OCI-M2 (cell line): ENCODE measurements around the gene SURF6.
"Not testable (repeated sequence)": the region's sequence is repeated elsewhere in the genome, so short reads cannot be mapped to it uniquely, and the experiment has no call there.

Experiments
- DNase-seq: peaks from one replicate; lab custom pipeline; 2025; ENCODE audit not compliant: unreplicated experiment; lab: John Stamatoyannopoulos, UW

The SURF6 gene

GRCh38 chr9:133335924-133336811 lies at the start of gene SURF6:
Gene SURF6 (minus strand): TSS chr9:133336188. CDS start chr9:133336132, 56 bp downstream.
- peak; percentile 43 for DNase-seq

GRCh38 chr9:133385452-133385851 lies 49.5 kb upstream of the SURF6 start:
- no peak for DNase-seq

GRCh38 chr9:133384736-133385321 lies 48.8 kb upstream of the SURF6 start:
- DNase-seq, result no peak

DNA sequence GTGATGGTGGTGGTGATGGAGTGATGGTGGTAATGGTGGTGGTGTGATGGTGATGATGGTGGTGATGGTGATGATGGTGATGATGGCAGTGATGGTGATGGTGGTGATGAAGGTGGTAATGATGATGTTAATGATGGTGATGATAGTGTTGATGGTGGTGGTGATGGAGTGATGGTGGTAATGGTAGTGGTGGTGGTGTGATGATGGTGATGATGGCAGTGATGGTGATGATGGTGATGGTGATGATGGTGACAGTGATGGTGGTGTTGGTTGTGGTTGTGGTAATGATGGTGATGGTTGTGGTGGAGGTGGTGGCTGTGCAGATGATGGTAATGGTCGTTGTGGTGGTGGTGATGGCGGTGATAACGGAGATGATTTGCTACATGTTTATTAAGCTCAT lies 47.5 kb upstream of the SURF6 start:
- DNase-seq, result no peak

GRCh38 chr9:133382507-133383141 lies 46.6 kb upstream of the SURF6 start:
- DNase-seq, result no peak

- no peak for DNase-seq
Observed at GRCh38 chr9:133380734-133381133, 44.7 kb upstream of the SURF6 start.

- no peak for DNase-seq
Observed at GRCh38 chr9:133379153-133380086, 43.4 kb upstream of the SURF6 start.

DNA sequence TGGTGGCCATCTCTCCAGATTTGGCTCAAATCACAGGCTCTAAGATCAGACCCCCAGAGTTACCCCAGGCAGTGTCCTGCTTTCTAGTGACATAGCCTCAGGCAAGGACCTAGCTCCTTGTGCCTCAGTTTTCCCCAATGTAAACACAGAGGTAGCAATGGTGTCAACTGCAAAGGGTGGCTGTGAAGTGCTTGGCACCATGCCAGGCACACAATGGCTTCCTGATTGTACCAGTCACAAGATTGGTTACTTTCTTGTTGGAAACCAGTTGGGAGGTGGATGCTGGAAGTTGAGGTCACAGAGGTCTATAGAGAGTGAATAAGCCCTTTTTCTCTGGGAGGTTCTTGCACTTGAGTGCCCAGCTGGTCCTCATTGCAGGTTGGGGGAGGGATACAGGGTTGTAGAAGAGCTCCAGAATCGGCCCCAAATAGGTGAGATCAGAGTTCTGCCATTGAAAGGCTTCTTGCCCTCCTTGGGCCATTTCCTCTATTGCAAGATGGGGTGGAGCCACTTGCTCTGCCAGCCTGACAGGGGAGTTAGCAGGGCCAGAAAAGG lies 42.5 kb upstream of the SURF6 start:
- DNase-seq, result no peak

- no peak for DNase-seq
Observed at GRCh38 chr9:133377721-133378216, 41.8 kb upstream of the SURF6 start.

DNA sequence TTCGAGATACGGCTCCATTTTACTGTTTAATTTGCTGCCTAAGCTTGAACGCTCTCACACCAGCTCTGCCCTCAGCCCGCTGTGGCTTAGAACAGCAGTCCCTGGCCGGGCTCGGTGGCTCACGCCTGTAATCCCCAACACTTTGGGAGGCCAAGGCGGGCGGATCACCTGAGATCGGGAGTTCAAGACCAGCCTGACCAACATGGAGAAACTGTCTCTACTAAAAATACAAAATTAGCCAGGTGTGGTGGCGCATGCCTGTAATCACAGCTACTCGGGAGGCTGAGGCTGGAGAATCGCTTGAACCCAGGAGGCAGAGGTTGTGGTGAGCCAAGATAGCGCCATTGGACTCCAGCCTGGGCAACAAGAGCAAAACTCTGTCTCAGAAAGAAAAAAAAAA lies 41.3 kb upstream of the SURF6 start:
- DNase-seq, result not testable (repeated sequence)

GRCh38 chr9:133375724-133376654 lies 40.0 kb upstream of the SURF6 start, which contains the start of the genes STKLD1 and SURF4:
Gene STKLD1 (plus strand): TSS chr9:133376366. CDS start chr9:133376474, 108 bp downstream.
Gene SURF4 (minus strand): TSS chr9:133376060. CDS start chr9:133375969, 91 bp downstream.
- DNase-seq, result peak; percentile 54

GRCh38 chr9:133375116-133375723 lies 39.2 kb upstream of the SURF6 start:
- DNase-seq, result no peak

- DNase-seq, result no peak
Observed at GRCh38 chr9:133374612-133375115, 38.7 kb upstream of the SURF6 start.

- no peak for DNase-seq
Observed at GRCh38 chr9:133372144-133372543, 36.2 kb upstream of the SURF6 start.

GRCh38 chr9:133371261-133371711 lies 35.3 kb upstream of the SURF6 start:
- no peak for DNase-seq

DNA sequence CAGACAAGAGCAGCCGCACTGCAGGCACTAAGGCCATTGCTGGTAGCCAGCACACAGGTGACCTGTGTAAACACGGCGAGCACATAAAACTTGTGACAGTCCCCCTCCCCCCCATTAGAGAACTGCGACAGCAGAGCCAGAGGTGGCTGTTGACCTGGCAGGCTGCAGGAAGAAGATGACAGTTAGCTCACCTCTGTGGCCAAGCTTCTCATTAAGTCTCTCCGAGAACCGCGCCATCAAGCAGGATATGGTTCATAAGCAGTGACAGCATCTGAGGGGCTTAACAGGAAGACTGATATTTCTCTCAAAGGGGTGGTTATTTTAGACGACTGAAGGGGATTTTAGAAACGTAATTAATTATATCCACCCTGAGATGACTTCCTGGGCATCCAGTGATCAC lies 34.7 kb upstream of the SURF6 start:
- DNase-seq, result no peak

- no peak for DNase-seq
Observed at GRCh38 chr9:133369933-133370332, 33.9 kb upstream of the SURF6 start.

DNA sequence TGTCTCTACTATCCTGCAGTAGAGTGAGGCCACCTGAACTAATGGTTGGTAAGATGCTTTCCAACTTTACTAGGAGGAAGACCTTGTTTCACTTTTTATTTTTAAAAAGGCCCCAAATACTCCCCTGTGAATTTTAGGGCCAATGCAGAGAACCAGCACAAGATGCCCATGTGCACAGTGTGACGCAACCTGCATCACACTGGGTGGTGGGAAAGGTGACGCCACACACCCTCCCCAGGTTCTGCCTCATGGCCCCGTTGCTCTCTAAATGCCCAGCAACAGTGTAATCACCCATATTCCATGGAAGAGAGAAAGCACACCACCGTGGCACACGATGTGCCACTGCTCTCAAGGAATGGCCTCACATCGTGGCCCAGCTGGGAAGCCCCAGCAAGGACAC lies 33.4 kb upstream of the SURF6 start:
- DNase-seq, result no peak
